PC-9 (cell line): ENCODE results near the gene NR2F1-AS1.

Source experiments
- EZH2 ChIP-seq: fragments of 200-600 bp; sonication (generic); IDR thresholded peaks from 2 replicates; pipeline ENCODE4 v1.8.0; 2017; ENCODE audit warnings: antibody characterized with exemption, low read depth
- TF ChIP-seq, protein P1 (sequence below): fragments of 200-600 bp; sonication (generic); conservative IDR thresholded peaks from 2 replicates; pipeline ENCODE4 v1.6.1; 2017; ENCODE audit warnings: mixed run types, antibody characterized with exemption, mild to moderate bottlenecking, moderate library complexity

DNA sequence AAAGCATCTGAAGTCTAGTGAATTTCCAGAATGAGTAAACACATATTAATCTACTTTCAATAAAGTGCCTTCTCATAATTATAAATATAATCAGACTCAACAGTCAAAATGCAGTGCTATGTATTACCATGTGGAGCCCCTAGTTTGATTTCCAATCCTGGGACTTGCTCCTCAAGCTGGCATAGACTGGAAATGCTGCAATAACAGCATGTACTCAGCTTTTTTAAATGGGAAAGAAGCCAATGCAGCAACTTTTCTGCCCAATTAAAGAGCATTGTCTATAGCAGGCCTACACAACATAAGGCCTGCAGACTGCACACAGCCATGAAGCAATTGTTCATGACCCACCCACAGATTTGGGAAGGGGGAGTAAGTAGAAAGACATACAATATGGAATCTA is 103.2 kb downstream of the NR2F1-AS1 start:
- TF ChIP-seq, protein P1, sequence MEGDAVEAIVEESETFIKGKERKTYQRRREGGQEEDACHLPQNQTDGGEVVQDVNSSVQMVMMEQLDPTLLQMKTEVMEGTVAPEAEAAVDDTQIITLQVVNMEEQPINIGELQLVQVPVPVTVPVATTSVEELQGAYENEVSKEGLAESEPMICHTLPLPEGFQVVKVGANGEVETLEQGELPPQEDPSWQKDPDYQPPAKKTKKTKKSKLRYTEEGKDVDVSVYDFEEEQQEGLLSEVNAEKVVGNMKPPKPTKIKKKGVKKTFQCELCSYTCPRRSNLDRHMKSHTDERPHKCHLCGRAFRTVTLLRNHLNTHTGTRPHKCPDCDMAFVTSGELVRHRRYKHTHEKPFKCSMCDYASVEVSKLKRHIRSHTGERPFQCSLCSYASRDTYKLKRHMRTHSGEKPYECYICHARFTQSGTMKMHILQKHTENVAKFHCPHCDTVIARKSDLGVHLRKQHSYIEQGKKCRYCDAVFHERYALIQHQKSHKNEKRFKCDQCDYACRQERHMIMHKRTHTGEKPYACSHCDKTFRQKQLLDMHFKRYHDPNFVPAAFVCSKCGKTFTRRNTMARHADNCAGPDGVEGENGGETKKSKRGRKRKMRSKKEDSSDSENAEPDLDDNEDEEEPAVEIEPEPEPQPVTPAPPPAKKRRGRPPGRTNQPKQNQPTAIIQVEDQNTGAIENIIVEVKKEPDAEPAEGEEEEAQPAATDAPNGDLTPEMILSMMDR: no peak
- no peak for TF ChIP-seq EZH2
